H1 (cell line): ENCODE results near the gene DDN. TPM values are rescaled to one million over a fixed set of nuclear protein-coding genes. Genes with fewer than 3 reads are reported as not detected.

Source experiments
- BRCA1 ChIP-seq: IDR thresholded peaks from 2 replicates; pipeline ENCODE4 v1.6.1; 2012; ENCODE audit warnings: low read depth, low read length, improper control_type of control experiment
- CREB1 ChIP-seq: IDR thresholded peaks from 2 replicates; pipeline ENCODE4 v1.6.1; 2012; ENCODE audit warnings: inconsistent platforms
- GABPA ChIP-seq: IDR thresholded peaks from 2 replicates; pipeline ENCODE4 v1.6.1; 2011; ENCODE audit warnings: mild to moderate bottlenecking, low read length, moderate library complexity, borderline replicate concordance; ENCODE audit not compliant: insufficient read depth
- GTF2F1 ChIP-seq: IDR thresholded peaks from 2 replicates; pipeline ENCODE4 v1.6.1; 2012; ENCODE audit warnings: low read depth, low read length, improper control_type of control experiment, borderline replicate concordance
- SIX5 ChIP-seq: IDR thresholded peaks from 2 replicates; pipeline ENCODE4 v1.6.1; 2011; ENCODE audit warnings: mild to moderate bottlenecking, low read depth, low read length
- TEAD4 ChIP-seq: IDR thresholded peaks from 2 replicates; pipeline ENCODE4 v1.6.1; 2012; ENCODE audit warnings: low read depth, low read length, inconsistent platforms, mixed read lengths
- polyA plus RNA-seq, 7 experiments: library from polyadenylated mRNA; depleted of rRNA in 3 of 7; stranded (reverse) in 5 of 7; unstranded in 2 of 7; fragments of >200 nt in 5 of 7; fragments of 200-250 nt in 2 of 7; gene quantifications; 1 replicate in 5 of 7; 2 replicates in 1 of 7; 4 replicates in 1 of 7; pipeline versions ENCODE4 v1.2.1 to v1.2.3, GENCODE V29; 2011 to 2013; ENCODE audit warnings: missing spikeins in 2 of 7, mixed read lengths in 2 of 7
- total RNA-seq: library from RNA; stranded (reverse); fragmentation: NEBNext Ultra II Directional; extraction: Animal tissue kit (Norgen Biotek cat#: 25700); gene quantifications from 2 replicates; pipeline ENCODE4 v1.2.1, GENCODE V29; 2021

The DDN gene
- total and polyA plus RNA-seq, 2 of the 8 experiments (the other 6 are each of a cell fraction or from before 2014, with no cell fraction given), result 0.14 to 0.30 TPM

DNA sequence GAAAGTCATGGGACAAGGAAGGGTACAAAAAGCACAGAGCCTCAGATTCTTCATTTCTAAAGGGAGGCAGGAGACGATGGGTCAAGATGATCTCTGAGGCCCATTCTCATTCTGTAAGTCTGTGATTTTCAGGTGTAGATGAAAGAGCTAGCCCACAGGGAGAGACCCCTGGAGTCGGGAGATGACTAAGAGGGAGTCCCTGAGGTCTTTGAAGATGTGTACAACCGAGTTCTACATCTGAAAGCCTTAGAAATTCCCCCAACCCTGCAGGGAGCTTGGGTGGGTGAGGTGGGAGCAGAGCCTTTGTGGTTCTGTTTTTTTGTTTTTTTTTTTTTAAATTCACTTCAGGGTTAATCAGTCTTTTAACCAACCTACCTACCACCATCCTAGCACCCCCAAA is 30.7 kb downstream of the DDN start (continued):
- no peak for TF ChIP-seq BRCA1
- no peak for TF ChIP-seq TEAD4
- TF ChIP-seq GABPA, result no peak
- no peak for TF ChIP-seq CREB1
- no peak for TF ChIP-seq GTF2F1
- TF ChIP-seq SIX5, result no peak
